PC-9 (cell line): ENCODE results near the gene MAN1B1.

ENCODE experiments used
- CTCF ChIP-seq: fragments of 200-600 bp; sonication (generic); conservative IDR thresholded peaks from 2 replicates; pipeline ENCODE4 v1.6.1; 2017; ENCODE audit warnings: mixed run types, antibody characterized with exemption, mild to moderate bottlenecking, moderate library complexity
- EZH2 ChIP-seq: fragments of 200-600 bp; sonication (generic); IDR thresholded peaks from 2 replicates; pipeline ENCODE4 v1.8.0; 2017; ENCODE audit warnings: antibody characterized with exemption, low read depth

GRCh38 chr9:137074657-137075274 lies 12.0 kb upstream of the MAN1B1 start:
- no peak for TF ChIP-seq CTCF
- no peak for TF ChIP-seq EZH2
